ENCODE results near the gene KARS1. TPM values are rescaled to one million over a fixed set of nuclear protein-coding genes. Genes with fewer than 3 reads are reported as not detected.

The KARS1 gene
- total RNA-seq, 4 donors from 2014 or later: 101 to 143 (median 127) TPM

DNA sequence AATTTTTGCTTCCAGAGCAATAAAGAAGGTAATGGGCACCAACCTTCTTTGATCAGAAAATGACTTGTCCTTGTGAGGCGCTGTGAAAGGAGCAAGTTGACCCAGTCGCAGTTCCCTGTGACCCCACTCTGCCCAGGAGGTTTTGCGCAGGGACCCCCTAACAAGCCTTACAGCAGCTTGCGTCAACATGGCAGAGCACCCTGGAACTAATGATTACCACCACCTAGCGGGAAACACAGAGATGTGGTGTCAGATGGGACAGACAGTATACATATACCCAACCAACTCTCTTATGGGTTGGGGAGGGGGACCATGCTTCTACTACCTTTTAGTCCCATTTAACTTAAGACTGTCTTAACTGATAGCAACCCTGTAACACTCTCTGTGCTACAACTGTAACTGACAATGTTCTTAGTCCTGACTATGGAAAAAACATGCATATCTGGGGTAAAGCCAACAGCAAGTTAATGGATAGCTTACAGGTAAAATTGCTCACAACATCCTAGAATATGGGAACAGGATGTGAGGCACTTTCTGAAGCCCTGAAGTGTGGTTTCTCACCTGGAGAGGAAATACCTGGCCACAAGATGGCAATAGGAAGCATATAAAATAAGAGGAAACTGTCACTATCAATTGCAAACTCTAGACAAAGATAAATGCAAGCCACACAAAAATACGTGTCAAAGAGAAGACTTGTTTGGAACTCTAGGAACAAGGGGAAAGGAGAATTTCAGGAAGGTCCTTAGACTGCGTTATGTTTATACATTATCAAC is 3.0 kb downstream of the KARS1 start:
- ATAC-seq (ENCODE audit: low FRiP score) (no peak), DNase-seq (ENCODE audit: low spot score) (no peak)
- TF ChIP-seq, protein P1, sequence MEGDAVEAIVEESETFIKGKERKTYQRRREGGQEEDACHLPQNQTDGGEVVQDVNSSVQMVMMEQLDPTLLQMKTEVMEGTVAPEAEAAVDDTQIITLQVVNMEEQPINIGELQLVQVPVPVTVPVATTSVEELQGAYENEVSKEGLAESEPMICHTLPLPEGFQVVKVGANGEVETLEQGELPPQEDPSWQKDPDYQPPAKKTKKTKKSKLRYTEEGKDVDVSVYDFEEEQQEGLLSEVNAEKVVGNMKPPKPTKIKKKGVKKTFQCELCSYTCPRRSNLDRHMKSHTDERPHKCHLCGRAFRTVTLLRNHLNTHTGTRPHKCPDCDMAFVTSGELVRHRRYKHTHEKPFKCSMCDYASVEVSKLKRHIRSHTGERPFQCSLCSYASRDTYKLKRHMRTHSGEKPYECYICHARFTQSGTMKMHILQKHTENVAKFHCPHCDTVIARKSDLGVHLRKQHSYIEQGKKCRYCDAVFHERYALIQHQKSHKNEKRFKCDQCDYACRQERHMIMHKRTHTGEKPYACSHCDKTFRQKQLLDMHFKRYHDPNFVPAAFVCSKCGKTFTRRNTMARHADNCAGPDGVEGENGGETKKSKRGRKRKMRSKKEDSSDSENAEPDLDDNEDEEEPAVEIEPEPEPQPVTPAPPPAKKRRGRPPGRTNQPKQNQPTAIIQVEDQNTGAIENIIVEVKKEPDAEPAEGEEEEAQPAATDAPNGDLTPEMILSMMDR (IDR thresholded peaks at IDR 0.05): no peak

- ATAC-seq (ENCODE audit: low FRiP score) (no peak), DNase-seq (ENCODE audit: low spot score) (no peak)
- TF ChIP-seq, protein P1 (IDR thresholded peaks at IDR 0.05): no peak
Observed at GRCh38 chr16:75640598-75640997, 6.9 kb downstream of the KARS1 start.

- TF ChIP-seq, protein P1 (IDR thresholded peaks at IDR 0.05): no peak
- DNase-seq (ENCODE audit: low spot score) (no peak), ATAC-seq (ENCODE audit: low FRiP score) (no peak)
Observed at GRCh38 chr16:75635036-75635435, 12.4 kb downstream of the KARS1 start.

DNA sequence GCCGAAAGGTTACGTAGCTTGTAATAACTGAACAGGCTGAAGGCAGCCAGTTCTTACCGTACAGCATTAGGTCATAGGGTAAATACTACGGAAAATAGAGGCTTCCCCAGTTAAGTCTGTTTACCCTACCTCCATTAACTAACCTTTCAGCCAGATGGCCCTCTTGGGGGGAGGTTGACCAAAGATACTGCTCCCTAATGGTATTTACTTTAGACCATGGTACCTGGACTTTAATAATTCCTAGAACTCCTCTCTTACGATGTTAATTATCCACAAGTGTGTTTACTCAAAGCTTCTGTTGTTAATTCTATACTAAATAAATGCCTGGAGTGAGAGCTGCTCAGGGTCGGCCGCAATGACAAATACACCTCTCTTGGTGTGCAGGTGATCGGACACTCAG is 14.6 kb downstream of the KARS1 start:
- TF ChIP-seq, protein P1 (IDR thresholded peaks at IDR 0.05): no peak
- ATAC-seq (ENCODE audit: low FRiP score) (no peak), DNase-seq (ENCODE audit: low spot score) (no peak)

GRCh38 chr16:75630052-75630451 is 17.4 kb downstream of the KARS1 start:
- DNase-seq (ENCODE audit: low spot score): no peak
- ATAC-seq (ENCODE audit: low FRiP score): no peak
- TF ChIP-seq, protein P1 (IDR thresholded peaks at IDR 0.05): no peak

DNA sequence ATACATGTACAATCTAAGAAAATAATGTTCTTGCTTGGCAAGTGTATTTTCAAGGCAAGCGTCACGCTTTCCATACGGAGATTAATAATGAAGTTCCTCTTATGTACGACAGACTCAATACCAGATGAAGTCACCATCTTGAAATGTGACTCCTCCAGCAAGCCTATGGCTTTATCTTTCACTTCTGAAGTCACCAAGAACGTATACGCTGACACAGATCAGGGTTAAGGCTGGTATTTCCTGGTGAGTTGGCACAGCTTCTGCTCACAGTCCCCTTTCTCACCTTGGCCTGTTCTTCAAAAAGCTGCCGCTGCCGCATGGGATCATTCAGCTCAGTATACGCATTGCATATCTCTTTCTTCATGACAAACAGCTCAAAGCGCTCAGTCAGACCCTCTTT is 18.3 kb downstream of the KARS1 start:
- no peak for ATAC-seq (ENCODE audit: low FRiP score)
- no peak for DNase-seq (ENCODE audit: low spot score)
- TF ChIP-seq, protein P1 (IDR thresholded peaks at IDR 0.05): no peak

GRCh38 chr16:75628351-75628750 is 19.1 kb downstream of the KARS1 start:
- TF ChIP-seq, protein P1 (IDR thresholded peaks at IDR 0.05): no peak
- ATAC-seq (ENCODE audit: low FRiP score) (no peak), DNase-seq (ENCODE audit: low spot score) (no peak)

Data from omental fat pad (tissue), 4 donors.